EH (cell line): Measurements from ENCODE around the gene SUPT3H.

Source experiments
- DNase-seq: peaks from one replicate; pipeline ENCODE4 v3.0.0-alpha.2; 2015; ENCODE audit warnings: low read depth

The SUPT3H gene

DNA sequence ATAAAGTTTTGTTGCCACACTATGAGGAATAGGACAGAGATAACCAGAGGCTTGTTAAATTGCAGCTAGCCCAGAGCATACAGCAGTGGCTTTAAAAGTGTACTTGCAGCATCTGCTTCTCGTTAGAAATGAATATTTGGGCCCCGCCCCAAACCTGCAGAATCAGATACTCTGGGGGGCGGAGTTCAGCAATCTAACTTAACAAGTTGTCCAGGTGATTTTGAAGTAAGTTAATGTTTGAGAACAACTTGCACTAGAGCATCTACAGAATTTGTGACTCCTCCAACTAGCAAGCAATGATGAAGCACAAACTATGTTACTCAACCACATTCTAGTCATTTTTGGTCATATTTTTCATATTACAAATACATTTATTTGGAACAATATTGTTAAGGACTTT is 10.6 kb upstream of the SUPT3H start:
- DNase-seq = peak; percentile 38

DNA sequence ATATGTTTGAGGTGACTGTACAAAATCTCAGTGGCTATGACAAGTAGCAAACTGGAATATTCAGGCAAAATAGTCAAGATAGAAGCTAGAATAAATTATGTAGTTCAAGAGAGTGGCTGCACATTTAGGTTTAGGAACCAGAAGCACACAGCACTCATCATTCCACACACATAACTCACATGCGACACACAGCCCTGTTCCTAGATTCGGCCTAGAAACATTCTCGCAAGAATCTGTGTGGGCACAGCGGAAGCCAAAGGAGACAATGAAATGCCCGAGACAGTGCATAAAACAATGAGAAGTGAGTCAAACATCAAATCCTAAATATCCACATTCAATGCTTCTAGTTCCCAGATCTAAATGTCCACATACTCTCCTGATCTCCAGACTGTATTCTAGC is 9.5 kb upstream of the SUPT3H start:
- peak; percentile 76 for DNase-seq

DNA sequence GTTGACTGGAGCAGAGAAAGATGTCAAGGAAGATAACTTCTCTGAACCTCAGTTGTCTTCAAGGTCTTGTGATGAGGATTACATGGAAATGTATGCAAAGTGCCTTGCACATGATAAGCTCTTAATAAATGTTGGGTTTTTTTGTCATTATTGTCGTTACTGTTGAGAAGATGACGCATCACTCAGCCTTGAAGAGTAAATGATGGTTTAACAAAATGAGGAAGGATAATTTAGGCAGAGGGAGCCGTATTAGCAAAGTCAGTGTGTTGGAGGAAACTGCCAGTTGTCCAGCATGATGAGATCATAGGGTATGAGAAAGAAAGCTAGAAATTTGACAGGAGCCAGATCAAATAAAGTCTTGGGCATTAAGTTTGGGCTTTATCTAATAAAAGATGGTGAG is 8.8 kb upstream of the SUPT3H start:
- DNase-seq = no peak

DNA sequence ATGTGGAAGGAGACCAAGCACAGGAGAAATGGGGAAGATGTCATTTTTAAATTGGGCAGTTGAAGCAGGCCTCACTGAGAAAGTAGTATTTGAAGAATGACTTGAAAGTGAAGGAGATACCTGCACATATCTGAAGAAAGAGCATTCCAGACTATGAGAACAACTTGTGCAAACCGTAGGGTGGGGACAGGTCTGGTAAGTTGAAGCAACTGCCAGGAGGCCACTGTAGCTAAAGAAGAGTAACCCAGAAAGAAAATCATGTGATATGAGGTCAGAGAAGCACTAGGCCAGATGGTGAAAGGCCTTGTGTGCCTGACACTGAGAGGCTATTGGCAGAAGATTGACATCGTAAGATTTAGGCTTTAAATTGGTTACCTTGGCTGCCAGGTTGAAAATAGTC is 4.7 kb upstream of the SUPT3H start:
- no peak for DNase-seq

DNA sequence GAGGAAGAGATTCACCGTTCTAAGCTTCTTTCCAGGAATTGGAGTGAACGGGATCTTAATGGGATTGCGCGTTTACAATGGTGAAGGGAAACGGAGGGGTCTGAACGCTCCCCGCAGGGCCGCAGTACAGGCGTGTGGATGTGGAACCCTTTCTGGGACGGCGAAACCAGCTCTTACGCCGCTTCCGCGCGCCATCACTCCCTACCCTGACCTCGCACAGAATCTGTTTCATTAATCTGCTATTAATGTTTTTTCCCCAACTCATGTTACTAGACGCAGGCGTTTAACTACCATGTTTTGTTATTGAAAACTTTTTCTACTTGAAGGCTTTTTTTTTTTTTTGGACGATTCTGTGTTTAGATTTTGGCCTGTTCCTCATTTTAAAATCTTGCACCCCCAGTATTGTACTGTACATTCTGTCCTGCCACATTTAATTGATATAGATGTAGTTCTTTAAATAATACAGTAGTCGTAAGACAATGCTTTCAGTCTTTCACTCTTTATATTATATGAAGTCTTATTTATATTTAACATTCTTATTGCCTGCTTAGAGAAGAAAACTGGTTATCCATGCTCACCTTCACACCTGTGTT is 696 bp upstream of the SUPT3H start:
- DNase-seq = no peak

DNA sequence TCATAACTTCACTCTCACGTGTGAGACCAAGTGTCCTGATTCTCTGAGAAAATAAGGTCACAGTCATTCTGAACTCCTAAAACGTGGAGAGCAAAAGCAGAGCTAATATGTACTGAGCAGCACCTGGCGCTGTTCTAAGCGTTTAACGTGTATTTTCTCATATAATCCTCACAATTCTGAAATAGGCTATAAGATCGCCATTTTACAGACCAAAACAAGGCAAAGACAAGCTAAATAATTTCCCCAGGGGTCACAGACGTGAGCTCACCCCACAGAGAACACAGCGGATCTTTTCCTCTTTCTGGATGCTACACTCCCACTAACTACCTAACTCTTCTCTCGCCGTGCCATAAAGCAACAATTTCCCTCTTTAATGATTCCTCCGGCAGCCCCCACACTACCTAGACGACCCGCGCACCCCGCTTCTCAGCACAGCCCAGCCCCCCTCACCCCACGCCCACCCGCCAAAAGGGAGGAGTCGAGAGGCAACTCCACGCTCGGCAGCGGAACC is 636 bp downstream of the SUPT3H start:
- no peak for DNase-seq

DNA sequence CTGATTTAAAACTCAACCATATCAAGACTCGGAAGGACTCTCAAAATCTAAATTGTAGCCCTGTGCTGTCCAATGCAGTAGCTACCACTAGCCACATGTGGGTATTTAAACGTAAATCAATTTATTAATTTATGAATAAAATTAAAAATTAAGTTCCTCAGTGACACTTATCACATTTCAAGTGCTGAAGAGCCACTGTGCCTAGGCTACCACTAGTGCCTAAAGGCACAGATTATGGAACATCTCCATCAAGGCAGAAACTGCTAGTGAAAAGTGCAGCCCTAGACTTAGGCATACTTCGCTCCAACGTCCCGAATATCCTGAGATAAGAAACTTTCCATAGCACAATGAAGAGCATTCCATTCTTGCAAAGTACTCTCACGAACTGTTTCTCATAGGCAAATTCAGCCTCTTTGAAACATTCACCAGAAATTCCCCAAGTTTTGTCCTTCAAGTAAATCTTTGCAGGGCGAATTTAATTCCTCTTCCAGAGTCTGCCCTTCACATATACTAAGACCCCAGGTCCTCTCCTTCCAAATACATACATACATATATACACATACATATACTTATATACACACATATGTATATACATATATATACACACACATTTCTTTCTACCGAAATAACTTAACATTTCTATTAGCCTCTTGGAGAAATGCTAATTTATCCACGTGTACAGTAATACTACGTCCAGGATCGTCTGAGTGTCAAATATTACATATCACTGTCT is 1.3 kb downstream of the SUPT3H start:
- peak; percentile 16 for DNase-seq

DNA sequence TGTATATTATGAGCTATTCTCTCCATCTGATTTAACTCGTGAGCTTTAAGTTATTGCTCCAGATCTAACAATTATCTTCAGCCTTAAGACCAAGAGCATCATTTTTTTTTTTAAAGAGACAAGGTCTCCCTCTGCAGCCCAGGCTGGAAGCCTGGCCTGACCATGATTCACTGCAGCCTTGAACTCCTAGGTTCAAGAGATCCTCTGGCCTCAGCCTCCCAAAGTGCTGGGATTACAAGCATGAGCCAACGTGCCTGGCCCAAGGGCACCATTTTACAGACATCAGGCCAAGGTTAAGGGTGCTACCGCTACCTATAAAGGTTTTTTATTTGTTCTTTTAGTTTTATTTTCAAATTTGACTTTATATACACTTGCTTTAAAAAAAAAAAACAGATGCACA is 2.3 kb downstream of the SUPT3H start:
- DNase-seq = no peak

DNA sequence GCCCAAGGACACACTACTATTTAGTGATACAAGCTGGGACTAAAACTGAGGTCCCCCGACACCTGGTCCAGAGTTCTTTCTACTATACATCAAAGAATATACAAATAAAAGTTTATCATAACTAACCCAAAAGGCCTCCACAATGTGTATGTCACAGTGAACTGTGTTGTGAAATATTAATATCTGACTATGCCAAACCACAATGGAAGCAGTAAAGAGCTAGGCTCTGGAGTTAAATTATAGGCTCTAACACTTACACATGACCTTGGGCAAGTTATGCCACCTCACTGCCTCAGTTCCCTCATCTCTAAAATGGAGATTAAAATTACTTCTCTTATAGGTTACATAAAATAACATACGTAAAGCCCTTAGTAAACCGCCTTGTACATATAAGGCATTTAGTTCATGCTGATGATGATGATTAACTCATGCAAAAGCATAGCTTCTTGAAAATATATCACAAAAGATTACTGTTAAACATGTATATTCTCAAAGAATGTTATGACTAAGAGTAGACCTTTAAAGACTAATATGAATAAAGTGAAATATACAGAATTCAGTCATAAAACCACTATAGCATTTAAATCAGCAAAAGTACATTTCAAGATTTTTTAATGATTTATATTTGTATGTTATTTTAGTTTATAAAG is 5.7 kb downstream of the SUPT3H start:
- DNase-seq = no peak

DNA sequence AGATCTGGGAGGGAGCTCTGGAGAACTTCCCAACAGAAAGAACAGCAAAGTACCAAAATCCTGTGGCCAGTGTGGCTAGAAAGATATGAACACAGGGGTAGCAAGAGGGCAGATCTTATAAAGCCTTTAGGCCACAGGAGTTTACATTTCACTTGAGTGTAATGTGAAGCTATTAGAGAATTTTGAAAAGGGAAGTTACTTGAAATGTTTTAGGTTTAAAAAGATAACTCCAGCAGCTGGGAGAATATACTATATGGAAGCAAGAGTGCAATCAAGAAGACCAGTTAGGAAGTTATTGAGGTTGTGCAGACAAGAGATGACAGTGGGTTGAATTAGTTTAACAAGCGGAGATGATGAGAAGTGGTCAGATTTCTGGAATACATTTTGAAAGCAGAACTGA is 7.9 kb downstream of the SUPT3H start:
- DNase-seq = peak; percentile 17

DNA sequence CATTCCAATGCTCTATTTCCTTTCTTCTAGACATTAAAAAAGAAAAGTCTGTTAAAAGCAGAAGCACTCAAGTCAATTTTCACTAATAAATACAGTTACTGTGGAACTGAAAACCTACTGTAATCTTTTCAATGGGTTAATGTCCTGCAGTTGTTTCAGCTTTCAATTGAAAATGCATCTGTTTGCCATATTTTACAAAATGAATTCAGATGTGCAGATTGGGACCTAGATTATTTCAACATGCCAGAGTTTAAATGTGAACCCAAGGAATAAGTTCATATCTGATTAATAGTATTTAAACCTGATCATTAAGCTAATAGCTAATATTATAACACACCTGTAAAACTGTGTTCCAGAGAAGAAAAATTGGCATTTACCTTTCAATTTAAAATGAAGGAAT is 9.7 kb downstream of the SUPT3H start:
- no peak for DNase-seq

DNA sequence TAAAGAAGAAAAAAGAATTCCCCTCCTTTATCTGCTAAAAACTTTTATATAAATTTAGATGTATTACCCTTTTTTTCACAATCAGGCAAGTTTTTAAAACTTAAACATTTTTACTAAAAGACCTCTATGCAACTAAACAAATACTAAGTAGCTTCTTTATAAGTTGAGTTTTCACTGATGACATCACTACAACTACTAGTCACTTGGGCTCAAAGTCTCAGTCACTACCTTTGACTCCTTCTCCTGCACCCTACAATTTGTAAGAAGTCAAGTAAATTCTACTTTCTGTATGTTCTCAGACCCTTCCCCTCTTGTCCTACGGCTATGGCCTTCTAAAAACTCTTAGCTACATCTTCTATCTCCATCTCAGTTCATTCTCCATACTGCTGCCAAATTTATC is 11.2 kb downstream of the SUPT3H start:
- no peak for DNase-seq

DNA sequence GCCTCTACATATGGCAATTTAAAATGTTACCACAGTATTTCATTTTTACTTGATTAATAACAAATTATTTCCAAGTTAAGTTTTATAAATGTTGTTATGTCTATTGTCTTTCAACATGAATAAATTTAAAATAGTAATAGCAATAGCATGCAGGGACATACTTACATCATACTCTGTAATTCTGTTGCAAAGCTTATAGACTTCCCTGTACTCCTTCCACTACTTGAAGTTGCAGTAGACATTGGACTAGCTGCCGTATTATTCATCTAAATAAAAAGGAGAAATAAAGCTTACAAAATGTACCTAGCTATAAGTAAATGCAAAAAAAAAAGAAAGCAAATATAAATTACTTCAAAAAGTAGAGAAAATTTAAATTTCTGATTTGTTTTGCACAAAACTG is 12.7 kb downstream of the SUPT3H start:
- no peak for DNase-seq

DNA sequence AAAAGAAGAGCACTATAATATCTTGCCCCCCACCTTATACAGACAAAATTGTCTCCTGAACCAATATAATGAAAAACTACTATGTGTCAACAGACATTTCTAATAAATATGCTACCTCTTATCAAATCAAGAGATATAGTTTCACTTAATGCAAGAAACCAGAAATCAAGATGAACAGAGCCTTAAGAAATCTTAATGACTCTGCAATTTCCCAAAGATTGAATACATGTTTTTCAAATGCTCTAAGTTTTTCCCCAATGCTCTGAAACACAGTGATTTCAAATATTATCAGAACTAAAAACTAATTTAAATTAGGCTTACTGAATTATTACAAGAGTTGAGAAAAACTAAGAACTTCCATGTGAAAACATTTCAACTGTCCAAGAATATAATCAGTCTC is 13.3 kb downstream of the SUPT3H start:
- DNase-seq = no peak

DNA sequence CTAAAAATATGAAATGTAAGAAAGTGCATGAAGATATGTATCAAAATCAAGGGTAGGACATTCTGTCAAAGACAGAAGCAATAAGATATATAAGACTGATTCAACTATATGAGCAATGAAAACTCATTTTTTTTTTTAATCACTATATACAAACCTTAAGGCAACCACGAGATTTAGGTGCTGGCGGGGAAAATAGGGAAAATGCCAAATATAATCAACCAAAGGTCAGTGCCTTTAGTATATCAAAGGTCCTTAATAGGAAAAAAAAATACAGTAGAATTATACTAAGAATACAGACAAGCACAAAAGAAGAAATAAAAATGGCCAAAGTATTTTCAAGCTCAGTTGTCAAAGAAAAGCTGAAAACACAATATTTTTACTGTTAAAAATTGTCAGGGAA is 24.1 kb downstream of the SUPT3H start:
- DNase-seq = no peak

DNA sequence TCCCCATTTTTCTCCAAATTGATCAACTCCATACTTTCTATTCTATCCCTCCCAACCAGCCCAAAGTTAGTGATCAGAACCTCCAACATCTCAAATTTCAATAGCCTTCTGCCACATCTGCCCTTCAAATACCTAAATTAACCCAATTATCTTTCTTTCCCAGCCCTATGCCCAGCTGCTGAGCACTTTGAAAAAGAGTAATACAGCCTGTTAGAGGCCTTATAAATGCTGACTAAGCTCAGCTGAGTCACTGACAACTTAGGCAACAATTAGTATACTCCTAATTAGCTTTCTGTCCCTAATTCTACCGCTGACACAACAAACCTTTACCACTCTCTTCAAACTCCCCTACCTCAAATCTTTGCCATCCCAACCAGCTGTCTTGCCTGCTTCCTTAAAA is 26.1 kb downstream of the SUPT3H start:
- DNase-seq = no peak

DNA sequence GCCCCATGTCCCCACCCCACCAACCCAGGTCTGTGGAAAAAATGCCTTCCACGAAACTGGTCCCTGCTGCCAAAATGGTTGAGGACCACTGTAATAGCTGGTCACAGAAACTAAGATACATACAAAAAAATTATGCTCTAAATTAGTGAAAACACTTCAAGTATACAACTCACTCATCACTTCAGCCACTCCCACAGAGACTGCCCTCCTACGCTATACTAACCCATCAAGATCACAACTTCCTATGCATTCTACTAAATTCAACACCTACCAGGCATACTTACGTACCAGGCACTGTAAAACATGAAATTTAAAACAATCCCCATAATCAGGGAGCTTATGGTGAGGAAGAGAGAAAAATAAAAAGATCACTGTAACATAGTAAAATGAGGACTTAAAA is 26.7 kb downstream of the SUPT3H start:
- no peak for DNase-seq

DNA sequence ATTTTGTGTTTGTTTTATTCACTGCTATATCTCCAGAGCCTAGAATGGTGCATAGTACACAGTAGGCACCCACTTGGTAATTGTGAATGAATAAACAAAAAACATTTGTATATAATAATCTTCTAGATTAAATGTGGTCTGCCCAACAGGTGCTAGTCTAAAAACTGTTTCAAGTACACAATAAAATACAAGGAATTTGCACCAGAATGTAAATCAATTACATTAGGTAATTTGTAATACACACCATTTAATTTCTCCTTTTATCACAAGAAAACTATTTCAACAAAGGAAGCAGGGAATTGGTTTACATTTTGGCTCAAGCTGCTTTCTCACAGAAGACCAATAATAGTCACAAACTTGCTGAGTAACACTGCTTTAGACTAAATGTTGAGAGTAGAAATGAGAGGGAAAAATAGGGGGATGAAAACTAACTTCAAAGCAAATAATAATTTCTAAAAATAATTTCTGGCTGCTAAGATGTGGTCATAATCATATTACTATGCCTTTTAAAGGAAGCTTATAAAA is 27.5 kb downstream of the SUPT3H start:
- DNase-seq = no peak

DNA sequence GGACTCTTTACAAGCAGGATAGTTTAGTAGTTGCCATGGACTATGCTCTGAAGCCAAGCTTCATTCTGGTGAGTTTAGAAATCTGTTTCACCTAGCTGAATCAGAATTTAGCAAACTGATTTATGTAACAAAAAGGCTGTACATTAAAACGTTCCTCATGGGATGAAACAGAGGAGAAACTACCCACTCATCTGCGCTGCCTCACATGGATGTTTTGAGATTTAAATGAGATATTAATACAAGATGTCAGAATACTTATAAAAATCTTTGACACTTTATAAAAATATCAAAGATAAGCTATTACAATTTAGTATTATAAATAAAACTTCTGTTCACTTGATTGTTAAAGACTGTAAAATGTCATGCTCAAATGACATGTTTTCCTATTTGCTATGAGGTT is 32.8 kb downstream of the SUPT3H start:
- DNase-seq = no peak

DNA sequence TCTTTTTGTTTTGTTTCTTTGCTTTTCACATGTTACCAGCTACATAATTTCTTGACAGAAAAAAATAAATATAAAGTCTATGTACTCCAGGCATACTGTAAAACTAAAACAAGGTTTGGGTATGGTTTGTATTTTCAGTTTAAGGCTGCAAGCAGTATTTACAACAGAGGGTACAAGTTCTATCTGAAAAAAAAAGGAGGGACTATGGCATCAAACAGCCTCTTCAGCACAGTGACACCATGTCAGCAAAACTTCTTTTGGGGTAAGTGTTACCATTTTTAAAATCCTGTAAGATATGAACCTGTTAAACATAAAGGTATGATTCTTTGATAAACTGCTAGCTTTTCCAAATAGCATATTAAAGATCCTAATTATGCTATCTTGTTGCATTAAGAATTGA is 49.2 kb downstream of the SUPT3H start:
- no peak for DNase-seq

DNA sequence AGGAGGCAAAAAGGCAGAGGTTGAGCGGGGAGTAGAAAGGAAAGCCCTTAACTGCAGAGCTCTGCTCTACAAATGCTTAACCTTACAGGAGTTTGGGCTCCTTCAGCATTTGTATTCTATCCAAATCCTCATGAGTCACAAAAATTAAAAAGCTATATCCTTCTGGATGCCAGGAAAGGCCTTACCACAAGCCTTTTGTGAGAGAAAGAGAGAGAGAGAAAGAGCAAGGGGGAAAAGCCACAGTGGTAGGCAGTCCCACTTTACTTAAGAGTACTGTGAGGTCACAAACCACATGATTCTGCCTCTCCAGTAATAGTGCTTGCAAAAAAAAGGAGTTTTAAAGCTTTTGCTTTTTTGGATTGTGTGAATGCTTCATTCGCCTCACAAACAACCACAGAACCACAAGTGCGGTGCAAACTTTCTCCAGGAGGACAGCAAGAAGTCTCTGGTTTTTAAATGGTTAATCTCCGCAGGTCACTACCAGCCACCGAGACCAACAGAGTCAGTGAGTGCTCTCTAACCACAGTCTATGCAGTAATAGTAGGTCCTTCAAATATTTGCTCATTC is 49.7 kb downstream of the SUPT3H start, which contains the start of gene RUNX2:
RUNX2 (plus strand) TSS at position 375 of the 567 bp plus-strand sequence. CDS start 397 bp downstream, outside the sequence.
- DNase-seq = peak; percentile 80

DNA sequence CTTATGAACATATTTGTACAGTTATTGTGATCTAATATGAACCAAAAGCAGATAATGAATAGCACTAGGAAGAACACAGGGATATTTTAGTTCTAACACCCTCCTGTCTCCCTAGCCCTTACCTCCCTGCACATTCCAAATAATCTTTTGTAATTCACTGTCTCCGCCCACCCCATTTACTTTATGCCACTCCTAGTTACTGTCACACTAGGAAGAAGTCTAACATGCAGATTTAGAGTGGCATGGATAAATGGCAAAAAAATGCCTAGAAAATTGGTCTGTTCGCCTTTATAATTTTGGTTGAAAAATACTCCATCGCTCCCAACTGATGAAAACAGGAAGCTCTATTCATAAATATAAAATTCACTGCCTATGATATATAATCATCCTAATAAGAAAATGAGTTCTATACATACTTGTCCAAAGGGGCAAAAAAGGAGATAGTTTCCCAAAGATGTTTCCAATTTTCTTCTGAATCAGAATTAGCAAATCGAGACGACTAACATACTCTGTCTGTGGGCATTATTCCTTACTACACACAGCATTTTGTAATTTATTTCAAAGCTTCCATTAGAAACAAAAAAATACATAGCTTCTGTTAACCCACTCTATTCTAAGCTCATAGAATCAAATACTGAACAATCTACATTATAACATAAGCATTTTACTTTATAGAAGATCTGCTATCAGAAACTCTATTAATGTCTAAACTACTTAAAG is 50.9 kb downstream of the SUPT3H start:
- no peak for DNase-seq
